Muscle of leg (tissue), 16 donors: ENCODE data around the gene SI. TPM values are rescaled to one million over a fixed set of nuclear protein-coding genes. Genes with fewer than 3 reads are reported as not detected.

Experiments used
- DNase-seq: peaks from one replicate; pipeline ENCODE4 v3.0.0; 2013
- H3K27ac ChIP-seq: one replicate; pipeline ENCODE4 v1.5.1; 2013; ENCODE audit warnings: mild to moderate bottlenecking, low read length, control low read depth
- H3K27me3 ChIP-seq: one replicate; pipeline ENCODE4 v1.6.1; 2013; ENCODE audit warnings: low read length; ENCODE audit not compliant: control insufficient read depth, insufficient read depth
- H3K36me3 ChIP-seq: one replicate; pipeline ENCODE4 v1.6.1; 2013; ENCODE audit warnings: low read length; ENCODE audit not compliant: control insufficient read depth, insufficient read depth
- H3K4me1 ChIP-seq: one replicate; pipeline ENCODE4 v1.6.1; 2013; ENCODE audit warnings: low read length; ENCODE audit not compliant: control insufficient read depth, insufficient read depth
- H3K4me3 ChIP-seq: one replicate; pipeline ENCODE4 v1.5.1; 2013; ENCODE audit warnings: low read length, control low read depth
- H3K9me3 ChIP-seq: replicated peaks from 2 replicates; pipeline ENCODE4 v1.6.1; 2013; ENCODE audit warnings: low read depth, low read length; ENCODE audit not compliant: control insufficient read depth
- WGBS: methylation state at CpG from one replicate; pipeline ENCODE4 v1.1.5; 2013; ENCODE audit warnings: missing lambda C conversion rate; ENCODE audit not compliant: insufficient coverage; 5-methylcytosine and 5-hydroxymethylcytosine counted together
- long read RNA-seq, 11 donors: transcript quantifications; one replicate each; lab custom pipeline, GENCODE V29; 2026
- polyA plus RNA-seq, 8 donors: library from polyadenylated mRNA; unstranded; fragments of 120-200 nt; gene quantifications; one replicate each; pipeline versions ENCODE4 v1.2.1 to v1.2.3, GENCODE V29; 2013; ENCODE audit warnings: inconsistent platforms in 1 of 8, low replicate concordance in 1 of 8; ENCODE audit not compliant: insufficient read length in 8 of 8, insufficient read depth in 1 of 8
- total RNA-seq: library from RNA; stranded (reverse); fragments of 120-200 nt; gene quantifications from one replicate; pipeline ENCODE4 v1.2.4, GENCODE V29; 2013

Gene SI
- not detected for total RNA-seq
- polyA plus RNA-seq: 10 to 100 TPM in 1 of 8 donors, 1 to 10 TPM in 1, under 1 TPM in 3, not detected in 3; 0.10 to 27.6 (median 0.11) TPM
- long read RNA-seq, donor 1: 0 reads
- long read RNA-seq, donor 2: 0 reads
- long read RNA-seq, donor 3: 0 reads
- long read RNA-seq, donor 4: 0 reads
- long read RNA-seq, donor 5: 0 reads
- long read RNA-seq, donor 6: 0 reads
- long read RNA-seq, donor 7: 0 reads
- long read RNA-seq, donor 8: 0 reads
- long read RNA-seq, donor 9: 0 reads
- long read RNA-seq, donor 10: 0 reads
- long read RNA-seq, donor 11: 0 reads

DNA sequence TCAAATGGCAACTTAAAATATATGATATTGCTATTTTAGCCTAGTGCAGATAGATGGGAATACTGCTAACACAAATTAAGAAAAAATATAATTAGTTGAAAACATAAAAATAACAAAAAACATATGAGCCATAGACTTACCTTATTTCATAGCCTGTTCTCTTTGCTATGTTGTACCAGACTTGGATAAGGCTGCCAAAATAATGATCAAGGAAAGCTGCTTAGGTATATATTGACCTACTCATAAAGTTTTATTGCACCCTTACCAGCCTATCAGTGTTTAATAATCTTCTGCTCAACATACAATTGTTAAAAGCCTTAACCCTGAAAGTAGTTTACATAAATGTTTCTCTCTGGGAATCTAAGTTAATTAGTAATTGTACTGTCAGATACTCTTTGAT lies at the start of gene SI:
Gene SI (minus strand): TSS at position 204 of the 400 bp plus-strand sequence. CDS start 2,484 bp downstream, outside the sequence.
- H3K27me3 ChIP-seq: no peaks in the 10 kb centered on the region
- H3K27ac ChIP-seq: no peak within 1 kb of the TSS
- H3K9me3 ChIP-seq: no peaks in the 10 kb centered on the region
- no peak for DNase-seq
- no peaks in the 10 kb centered on the region for H3K36me3 ChIP-seq
- H3K4me1 ChIP-seq: no peaks in the 10 kb centered on the region
- H3K4me3 ChIP-seq: no peak within 1 kb of the TSS

DNA sequence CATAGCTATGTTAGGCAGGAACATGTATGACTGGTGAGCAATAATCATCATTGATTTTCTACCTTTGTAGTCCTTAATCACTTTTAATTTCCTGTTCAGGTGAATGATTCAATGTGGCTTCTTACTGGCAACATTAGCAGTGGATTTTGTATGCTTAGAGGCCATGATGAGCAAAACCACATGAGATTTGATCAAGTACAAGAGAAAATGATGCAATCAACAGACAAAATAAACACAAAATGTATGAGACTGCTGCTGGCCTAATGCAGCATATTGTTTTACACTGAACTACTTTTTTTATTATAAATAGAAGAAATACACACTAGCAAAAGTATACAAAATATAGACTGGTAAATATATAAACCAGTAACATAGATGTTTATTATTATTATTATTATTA lies 47.5 kb upstream of the SI start:
- Histone ChIP-seq H3K9me3 (peaks cover 2% of the 10 kb centered on the region), H3K27me3 (no peaks in the 10 kb centered on the region), H3K4me3 (no peak overlapping the region), H3K36me3 (no peaks in the 10 kb centered on the region), H3K4me1 (no peaks in the 10 kb centered on the region), H3K27ac (no peak overlapping the region)
- DNase-seq: no peak

DNA sequence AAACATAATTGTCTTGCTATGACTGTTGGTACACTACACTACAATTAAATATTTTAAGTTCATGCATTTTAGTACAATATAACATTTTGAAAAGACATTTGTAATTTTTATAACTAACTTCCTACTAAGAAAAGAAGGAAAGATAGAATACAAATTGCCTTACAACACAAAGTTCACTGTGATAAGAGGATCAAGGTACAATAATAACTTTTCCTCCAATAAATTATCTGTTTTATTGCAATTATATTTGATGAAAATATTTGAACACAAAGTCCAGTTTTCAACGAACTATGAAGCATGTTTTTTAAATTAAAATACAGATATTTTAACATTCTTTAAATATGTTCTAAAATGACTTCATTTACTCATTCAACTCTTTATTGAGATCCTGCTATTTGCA lies 33.1 kb upstream of the SI start:
- WGBS: no CpG with 5 or more reads among the region's 1 CpG
- no peaks in the 10 kb centered on the region for H3K9me3 ChIP-seq
- no peaks in the 10 kb centered on the region for H3K4me1 ChIP-seq
- no peaks in the 10 kb centered on the region for H3K27me3 ChIP-seq
- no peak for DNase-seq
- no peak overlapping the region for H3K4me3 ChIP-seq
- H3K36me3 ChIP-seq: no peaks in the 10 kb centered on the region
- H3K27ac ChIP-seq: no peak overlapping the region

DNA sequence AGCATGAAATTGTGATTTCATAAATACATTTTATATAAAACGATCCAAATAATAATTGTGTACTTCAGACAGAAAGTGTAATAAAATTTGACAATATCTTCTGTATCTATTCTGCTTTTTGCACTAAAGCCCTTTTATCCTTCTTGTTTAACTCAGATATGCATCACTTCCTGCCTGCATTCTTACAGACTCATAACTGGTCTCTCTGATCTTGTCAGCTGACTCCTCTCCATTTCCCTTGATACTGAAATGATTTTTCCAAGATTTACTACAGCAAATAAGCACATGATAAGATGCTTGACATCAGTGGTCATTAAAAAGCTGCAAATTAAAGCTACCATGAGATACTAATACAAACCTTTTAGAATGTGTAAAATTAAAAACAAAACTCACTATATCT lies 25.3 kb upstream of the SI start:
- Histone ChIP-seq H3K4me1 (no peaks in the 10 kb centered on the region), H3K27ac (no peak overlapping the region), H3K9me3 (no peaks in the 10 kb centered on the region), H3K4me3 (no peak overlapping the region), H3K36me3 (no peaks in the 10 kb centered on the region), H3K27me3 (no peaks in the 10 kb centered on the region)
- no CpG with 5 or more reads among the region's 1 CpG for WGBS
- no peak for DNase-seq

DNA sequence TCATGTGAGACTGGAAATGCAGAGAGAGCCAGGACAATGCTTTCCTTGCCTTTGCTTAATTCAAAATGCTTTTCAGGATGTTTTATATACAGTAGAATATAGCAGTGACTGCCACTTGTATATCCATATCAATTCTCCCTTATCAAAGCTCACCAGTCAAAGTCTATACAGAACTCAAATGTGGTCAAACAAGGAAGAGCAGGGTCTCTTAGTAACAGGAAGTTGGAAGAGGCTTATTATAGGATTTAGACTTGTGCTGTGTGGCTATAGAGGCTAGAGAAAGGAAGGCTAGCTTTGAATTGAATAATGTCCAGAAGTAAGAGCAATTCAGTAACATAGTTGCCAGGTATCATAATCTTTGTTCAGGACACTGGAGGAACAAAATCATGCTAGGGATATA lies 4.4 kb upstream of the SI start:
- no peak for DNase-seq
- H3K9me3 ChIP-seq: no peaks in the 10 kb centered on the region
- no peak overlapping the region for H3K4me3 ChIP-seq
- no peaks in the 10 kb centered on the region for H3K36me3 ChIP-seq
- H3K27ac ChIP-seq: no peak overlapping the region
- H3K4me1 ChIP-seq: no peaks in the 10 kb centered on the region
- no peaks in the 10 kb centered on the region for H3K27me3 ChIP-seq

DNA sequence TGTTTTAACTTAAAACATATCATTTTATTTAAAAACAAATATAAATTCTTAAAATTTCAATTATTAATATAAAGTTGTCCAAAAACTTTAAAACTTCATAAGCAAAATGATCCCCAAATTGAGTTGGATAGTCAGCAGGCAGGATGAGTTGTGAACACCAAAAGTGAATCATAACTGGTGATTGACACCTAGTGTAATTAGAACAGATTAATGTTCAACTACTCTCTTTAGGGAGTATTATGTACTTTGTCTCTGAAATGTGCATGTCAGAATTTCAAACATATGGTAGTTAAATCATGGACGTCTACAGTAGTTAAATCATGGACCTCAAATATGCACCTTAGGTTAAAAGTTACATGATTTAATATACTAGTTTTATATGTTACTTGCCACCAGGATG lies 2.9 kb upstream of the SI start:
- DNase-seq: no peak
- Histone ChIP-seq H3K9me3 (no peaks in the 10 kb centered on the region), H3K27me3 (no peaks in the 10 kb centered on the region), H3K27ac (no peak overlapping the region), H3K4me1 (no peaks in the 10 kb centered on the region), H3K36me3 (no peaks in the 10 kb centered on the region), H3K4me3 (no peak overlapping the region)
- no CpG with 5 or more reads among the region's 1 CpG for WGBS

DNA sequence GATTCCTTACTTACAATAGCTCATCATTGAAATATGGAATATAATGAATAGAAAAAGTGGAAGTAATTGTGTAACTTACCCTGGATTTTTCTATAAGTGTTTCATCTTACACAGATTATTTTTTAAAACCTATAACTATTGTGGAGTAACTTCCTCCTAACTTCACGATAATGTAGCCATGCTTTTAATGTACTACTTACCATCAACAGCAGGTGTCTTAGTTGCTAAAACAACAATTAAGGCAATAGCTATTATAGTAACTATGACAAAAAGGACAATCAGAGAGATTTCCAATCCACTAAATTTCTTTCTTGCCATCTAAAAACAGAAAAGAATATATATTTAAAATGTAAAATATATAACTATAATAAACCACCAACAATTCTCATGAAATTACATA lies 2.6 kb downstream of the SI start:
- Histone ChIP-seq H3K27ac (no peak overlapping the region), H3K27me3 (no peaks in the 10 kb centered on the region), H3K9me3 (no peaks in the 10 kb centered on the region), H3K4me3 (no peak overlapping the region), H3K4me1 (no peaks in the 10 kb centered on the region), H3K36me3 (no peaks in the 10 kb centered on the region)
- WGBS: no CpG with 5 or more reads among the region's 1 CpG
- DNase-seq: no peak

DNA sequence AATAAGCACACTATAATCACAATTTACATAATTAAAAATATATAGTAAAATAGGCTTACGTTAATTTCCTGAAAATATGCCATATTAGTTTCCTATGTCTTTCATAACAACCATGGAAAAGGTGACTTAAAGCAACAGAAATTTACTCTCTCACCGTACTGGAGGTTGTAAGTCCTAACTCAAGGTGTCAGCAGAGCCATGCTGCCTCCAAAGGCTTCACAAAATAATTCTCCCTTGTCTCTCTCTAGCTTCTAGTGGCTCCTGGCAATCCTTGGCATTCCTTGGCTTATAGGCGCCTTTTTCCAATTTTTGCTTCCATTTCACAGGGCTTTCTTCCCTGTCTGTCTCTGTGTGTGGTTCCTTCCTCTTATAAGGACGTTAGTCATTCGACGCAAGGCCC lies 7.6 kb downstream of the SI start:
- DNase-seq: no peak
- Histone ChIP-seq H3K27me3 (no peaks in the 10 kb centered on the region), H3K4me3 (no peak overlapping the region), H3K4me1 (no peaks in the 10 kb centered on the region), H3K9me3 (no peaks in the 10 kb centered on the region), H3K27ac (no peak overlapping the region), H3K36me3 (no peaks in the 10 kb centered on the region)
- 54% methylated on average over 5 of the region's 6 CpGs for WGBS

DNA sequence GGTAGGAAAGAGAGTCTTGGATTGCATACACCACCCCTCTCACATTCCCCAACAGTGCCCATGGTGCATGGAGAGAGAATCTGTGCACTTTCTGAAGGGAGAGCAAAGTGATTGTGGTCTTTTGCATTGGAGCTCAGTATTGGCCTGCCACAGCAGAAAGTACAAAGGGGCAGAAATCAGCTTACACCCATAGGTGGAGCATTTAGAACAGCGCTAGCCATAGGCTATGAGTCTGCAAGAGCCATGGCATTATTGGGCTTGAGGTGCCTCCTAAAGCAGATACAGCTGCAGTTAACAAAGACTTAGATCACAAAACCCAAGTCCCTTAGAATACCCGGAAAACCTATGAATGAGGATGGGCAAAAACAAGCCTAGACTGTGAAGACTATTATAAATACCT lies 21.8 kb downstream of the SI start:
- DNase-seq: no peak
- Histone ChIP-seq H3K27me3 (no peaks in the 10 kb centered on the region), H3K4me1 (no peaks in the 10 kb centered on the region), H3K9me3 (no peaks in the 10 kb centered on the region), H3K4me3 (no peak overlapping the region), H3K36me3 (no peaks in the 10 kb centered on the region), H3K27ac (no peak overlapping the region)
- 100% methylated on average over 1 of the region's 2 CpGs for WGBS

DNA sequence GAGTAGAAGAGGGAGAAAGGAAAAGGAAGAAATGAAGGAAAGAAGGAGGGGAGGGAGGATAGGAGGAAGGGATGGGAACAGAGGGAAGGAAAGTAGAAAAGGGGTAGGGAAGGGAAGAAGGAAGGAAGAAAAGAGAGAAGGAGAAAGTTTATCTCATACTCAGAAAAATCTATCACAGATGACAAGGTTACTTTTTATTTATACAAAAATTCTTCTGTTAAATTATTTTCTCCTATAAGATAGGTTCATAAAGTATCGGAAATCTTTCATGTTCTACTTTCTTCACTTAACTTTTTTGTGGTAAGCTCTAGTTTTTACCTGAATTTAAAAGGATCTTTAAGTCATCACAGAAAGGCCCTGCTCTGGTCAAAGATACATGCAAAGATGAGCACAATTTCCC lies 38.1 kb downstream of the SI start:
- Histone ChIP-seq H3K4me1 (no peaks in the 10 kb centered on the region), H3K27me3 (no peaks in the 10 kb centered on the region), H3K36me3 (no peaks in the 10 kb centered on the region), H3K4me3 (no peak overlapping the region), H3K9me3 (no peaks in the 10 kb centered on the region), H3K27ac (no peak overlapping the region)
- no CpG with 5 or more reads among the region's 1 CpG for WGBS
- no peak for DNase-seq

DNA sequence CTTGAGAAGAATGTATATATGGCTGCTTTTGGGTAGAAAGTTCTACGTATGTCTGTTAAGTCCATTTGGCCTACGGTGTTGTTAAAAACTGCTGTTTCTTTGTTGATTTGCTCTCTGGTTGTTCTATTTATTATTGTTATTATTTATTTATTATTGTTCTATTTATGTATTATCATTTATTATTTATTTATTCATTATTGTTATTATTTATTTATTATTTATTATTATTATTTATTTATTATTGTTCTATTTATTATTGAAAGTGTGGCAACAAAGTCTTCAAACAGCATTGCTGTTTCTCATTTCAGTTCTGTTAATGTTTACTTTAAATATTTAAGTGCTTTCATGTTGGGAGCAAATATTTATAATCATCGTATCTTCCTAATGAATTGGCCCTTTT lies 66.7 kb downstream of the SI start:
- no CpG with 5 or more reads among the region's 3 CpGs for WGBS
- H3K4me1 ChIP-seq: no peaks in the 10 kb centered on the region
- no peak overlapping the region for H3K27ac ChIP-seq
- H3K36me3 ChIP-seq: no peaks in the 10 kb centered on the region
- H3K27me3 ChIP-seq: no peaks in the 10 kb centered on the region
- no peak for DNase-seq
- no peak overlapping the region for H3K4me3 ChIP-seq
- H3K9me3 ChIP-seq: no peaks in the 10 kb centered on the region
